CD4-positive, alpha-beta T cell treated with Interferon alpha-2 for 1 hour (primary cell): ENCODE results near the gene IGF2BP3.
A peak's percentile ranks its signal among the peaks of the same experiment; 100 is the strongest.

Experiments used
- DNase-seq, 2 donors: peaks; one replicate each; pipeline ENCODE4 v3.0.0-alpha.2; 2020 to 2022

IGF2BP3 gene

DNA sequence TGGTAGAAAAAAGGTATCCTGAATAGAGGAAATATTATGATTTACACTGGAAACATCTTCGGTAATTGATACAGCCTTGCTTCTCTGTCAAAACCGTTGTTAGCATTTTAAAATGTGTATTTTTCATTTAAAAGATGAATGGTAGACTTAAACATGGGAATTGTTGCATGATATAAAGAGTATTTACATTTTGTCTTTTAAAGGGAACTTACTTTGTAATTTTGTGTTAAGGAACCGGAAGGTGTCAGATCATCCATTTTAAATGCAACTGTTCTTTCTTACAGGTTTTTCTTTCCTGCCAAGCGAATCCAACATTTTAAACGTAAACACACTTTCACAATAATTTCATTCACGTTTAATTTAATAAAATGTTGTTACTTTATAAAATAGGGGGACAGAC is 1.8 kb upstream of the IGF2BP3 start:
- no peak for DNase-seq

DNA sequence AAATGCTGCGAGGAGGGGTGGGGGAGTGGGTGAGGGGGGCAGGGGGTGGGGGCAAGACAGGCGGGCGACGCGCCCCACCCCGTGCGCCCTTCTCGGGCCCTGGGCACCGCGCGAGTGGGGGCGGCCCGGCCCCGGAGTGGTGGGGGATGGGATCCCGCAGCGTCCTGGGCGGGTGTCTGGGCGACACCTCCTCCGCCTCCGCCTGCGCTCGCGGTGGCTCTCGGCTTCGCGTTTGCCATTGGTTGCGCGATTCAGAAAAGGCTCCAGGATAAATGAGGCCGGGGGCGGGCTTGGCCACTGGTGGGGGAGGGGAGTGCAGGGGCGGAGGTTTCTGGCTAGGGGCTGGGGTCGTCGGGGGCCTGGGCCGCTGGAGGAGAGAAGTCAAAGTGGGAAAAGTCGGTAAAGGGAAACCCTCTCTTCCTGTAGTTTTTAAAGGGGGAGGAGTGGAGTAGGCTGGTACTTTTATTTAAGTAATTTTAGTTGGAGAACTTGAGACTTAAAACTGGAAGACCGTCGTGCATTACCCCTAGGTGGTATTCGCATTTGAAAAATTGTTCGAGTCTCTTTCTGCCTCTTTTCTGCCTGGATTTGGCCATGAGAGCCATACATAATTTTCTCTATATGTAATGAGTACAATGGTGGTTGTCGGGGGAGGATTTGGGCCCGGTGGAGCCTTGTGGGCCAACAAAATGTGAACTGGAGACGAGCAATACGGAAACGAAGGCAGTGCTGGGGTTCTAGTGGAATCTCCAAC is 992 bp upstream of the IGF2BP3 start:
- peak in 1 of 2 donors; percentile 30 for DNase-seq

DNA sequence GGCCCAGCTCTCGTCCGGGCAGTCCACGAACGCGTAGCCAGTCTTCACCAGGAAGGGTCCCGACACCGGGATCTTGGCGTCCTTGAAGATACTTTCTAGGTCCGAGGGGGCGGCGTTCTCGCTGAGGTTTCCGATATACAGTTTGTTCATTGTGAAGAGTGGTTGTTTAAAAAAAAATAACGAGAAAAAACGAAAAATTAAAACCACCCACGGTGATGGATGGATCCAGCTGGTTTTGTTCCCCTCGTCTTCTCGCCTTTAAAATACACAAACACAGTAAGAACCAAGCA is 385 bp downstream of the IGF2BP3 start:
- no peak for DNase-seq

DNA sequence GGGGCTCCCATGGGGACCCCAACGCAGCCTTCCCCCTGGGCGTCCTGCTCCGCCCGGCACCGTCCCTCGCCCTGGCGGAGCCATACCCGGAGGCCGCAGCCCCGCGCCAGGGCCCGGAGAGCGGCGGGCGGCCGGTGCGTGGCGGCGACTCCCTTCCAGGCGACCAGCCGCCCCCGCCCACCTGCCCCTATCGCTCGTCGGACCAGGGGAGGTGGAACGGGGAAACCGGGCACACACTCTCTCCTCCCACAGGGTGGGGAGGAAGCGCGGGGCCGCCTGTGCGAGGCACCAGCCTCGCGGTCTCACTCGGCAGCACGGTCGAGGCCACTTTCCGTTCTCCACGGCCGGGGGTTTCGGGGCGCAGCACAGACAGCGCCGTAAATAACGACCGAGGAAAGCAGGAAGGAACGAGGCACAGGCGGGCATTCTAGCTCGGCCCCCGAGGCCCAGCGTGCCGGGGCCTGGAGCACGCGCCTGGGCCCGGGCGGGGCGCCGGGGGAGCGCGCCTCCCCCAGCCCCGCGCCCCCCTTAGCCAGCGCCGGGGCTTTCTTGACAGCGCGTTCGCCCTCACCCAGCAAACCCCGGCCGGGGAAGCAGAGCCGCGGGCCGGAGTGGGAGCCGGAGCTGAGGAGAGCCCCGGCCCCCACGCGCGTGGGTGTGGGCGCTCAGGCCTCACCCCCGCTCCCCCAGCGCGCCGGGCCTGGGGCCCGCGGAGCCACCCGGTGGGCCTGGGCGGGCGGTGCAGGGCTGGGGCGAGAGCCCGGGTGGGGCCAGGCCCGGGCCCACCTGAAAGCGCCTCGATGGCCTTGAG is 936 bp downstream of the IGF2BP3 start:
- DNase-seq: peak in 1 of 2 donors; percentile 43

DNA sequence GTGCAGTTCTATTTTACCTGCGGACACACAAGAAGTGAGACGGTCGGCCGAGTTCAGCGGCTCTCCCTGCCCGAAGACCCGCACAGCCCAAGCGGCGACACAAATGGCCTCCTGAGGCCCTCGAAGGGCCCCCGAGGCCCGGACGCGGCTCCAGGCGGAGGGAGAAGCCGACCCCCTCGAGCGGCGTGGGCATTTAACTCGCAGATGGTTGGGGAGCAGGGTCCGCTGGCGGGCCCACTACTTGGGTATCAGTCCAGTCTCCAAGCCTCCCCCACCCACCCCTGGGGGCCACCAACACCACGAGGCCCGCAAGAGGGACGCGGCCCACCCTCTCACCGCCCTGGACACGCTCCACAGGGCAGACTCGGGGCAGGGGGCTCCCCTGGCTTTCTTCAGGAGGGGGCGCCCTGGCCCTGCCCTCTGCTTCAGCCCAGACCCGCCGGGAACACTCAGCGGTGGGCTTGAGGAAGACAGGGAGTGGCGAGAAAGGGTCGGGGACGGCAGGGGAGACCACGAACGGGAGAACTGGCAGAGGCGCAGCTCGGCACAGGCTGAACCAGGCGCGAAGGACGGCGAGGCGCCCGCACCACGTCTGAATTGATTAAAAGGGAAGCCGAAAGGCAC is 1.7 kb downstream of the IGF2BP3 start:
- DNase-seq: no peak

DNA sequence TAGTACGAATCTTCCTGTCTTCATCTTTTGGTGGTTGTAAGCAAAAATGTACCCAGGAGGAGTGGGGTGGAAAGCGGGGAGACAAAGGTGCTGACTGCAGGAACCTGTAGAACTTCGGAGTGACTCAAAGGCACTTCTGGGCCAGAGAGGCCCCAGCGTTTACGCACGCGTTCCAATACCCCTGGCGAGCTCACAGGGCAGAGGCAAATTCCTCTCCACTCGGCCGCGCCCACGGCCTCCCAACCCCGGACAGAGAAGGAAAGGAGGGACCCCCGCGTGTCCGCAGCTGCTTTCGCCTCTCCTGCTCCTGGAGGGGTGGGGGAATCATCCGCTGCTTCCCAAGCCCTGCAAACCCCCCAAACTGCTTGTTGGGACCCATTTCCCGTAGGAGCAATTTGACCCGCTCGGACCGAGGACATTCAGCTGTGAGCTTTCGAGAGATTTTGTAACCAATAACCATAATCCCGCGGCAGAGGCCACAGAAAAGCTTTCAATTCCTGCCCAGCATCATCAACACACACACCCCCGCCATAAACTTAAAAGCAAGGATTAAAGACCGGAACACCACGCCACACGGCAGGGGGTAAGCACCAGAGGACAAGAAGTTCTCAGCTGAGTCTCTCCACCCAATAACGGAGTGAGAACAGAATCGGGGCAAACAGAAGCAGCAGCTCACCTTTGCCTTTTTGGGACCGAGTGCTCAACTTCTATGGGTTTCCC is 2.3 kb downstream of the IGF2BP3 start:
- DNase-seq: no peak

DNA sequence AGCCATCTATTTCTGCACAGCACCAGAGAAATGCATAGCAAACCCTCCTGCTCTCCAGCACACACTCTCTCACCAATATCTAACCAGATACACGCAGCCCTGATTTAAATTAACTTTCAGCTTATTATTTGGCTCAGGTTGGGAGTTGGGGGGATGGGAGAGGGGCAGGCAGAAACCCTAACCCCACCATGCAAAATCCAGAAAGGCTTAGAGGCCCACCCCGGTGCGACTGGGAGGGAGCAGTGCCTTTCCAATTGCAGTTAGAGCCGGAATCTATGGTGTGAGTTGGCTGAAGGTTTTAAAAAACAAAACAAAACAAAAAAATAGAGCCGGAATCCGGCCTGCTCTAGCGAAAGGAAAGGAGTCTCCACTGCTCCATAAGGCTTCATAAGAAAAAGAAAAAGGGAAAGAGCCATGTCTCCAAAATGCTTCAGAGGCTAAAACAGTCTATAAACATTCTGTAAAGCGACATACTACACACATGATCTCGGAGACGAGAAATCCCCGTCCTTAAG is 2.9 kb downstream of the IGF2BP3 start:
- DNase-seq: no peak

DNA sequence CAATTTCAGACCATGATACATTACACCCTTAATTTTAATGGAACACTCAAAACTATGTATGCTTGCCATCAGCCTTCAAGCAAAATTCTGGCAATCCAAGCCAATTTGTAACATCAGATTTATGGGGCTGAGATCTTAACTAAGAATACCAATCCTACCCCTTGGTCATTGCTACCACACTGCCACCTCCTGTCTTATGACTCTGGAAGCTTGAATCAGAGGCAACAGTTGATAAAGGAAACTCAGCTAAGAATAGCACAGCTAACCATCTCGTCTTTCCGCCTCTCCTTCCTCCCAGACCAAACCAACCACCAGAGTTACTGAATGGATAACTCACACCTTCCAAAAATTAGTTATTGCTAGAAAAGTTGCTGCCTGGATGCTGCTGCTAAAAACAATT is 7.4 kb downstream of the IGF2BP3 start:
- no peak for DNase-seq

DNA sequence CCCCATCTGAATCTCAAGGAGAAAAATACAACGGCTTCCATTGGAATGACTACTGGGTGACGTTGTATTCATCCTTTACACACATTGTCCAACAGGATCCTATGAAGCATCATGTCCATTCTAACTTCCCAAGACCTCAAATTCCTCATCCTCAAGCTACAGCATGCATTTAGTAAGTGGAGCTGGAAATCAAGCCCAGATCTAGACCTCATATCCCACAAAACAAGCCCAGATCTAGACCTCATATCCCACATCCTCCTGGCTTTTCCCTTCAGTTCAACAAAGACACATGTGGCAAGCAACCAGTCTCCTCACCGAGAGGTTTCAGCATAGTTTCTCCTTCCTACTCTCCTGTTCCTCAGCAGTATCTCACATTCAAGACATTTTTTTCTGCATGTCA is 12.2 kb downstream of the IGF2BP3 start:
- no peak for DNase-seq

DNA sequence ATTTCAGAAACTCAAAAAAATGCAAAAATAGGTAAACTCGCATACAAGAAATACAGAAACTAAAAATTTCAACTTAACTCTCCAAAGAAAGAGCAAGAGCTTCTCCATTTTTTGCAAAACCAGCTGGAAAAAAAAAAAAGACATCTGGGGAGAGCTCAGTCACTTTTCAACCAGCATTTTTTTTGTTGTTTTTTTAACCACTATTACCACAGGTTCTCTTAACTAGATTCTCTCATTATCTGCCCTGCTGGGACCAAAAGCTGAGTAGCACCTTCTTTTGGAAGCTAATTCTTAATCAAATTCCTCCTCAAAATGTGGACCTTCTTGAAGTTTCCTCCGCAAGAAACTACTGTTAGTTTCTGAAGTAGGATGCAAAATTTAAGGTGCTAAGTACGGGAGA is 14.2 kb downstream of the IGF2BP3 start:
- DNase-seq: no peak

DNA sequence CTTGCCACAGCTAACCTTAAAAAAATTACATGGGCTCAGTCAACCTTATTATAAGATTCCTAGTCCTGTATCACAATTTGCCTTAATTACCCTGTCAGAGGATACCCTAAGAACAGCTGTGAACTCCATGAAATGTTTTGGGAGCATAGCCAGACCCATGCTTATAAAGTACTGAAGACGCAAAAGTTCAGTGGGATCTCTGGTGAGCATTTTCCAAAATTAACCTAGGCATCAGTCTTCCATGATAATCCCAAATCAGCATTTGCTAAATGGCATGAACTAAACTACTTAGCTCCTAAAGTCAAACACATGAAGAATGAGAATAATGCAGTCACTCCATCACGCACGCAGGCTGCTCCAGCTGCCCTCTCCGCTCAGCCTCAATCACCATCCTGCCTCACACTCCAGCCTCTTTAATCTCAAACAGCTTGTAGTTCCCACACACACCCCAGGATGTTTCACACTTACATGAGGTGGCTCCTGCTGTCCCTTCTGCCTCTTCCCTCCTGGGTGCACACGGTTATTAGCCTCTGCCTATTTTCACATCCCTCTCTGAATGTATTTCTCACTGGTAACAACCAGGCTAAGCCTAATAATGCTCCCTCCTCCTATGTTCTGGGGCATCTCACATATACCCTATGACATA is 15.3 kb downstream of the IGF2BP3 start:
- DNase-seq: no peak

DNA sequence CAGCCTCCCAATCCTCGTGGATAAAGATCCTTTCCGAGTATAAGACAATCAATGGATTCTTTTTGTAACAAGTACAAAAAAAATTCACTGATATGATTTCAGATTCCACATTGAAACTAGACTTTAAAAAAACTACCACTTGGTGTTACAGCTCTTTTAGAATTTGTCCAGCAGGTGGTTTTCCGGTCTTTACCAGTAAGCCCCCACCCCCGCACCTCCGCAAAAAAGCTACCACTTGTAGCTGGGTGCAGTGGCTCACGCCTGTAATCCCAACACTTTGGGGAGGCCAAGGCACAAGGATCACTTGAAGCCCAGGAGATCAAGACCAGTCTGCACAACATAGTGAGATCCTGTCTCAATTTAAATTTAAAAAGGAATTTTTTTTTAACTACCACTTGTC is 19.8 kb downstream of the IGF2BP3 start:
- no peak for DNase-seq

DNA sequence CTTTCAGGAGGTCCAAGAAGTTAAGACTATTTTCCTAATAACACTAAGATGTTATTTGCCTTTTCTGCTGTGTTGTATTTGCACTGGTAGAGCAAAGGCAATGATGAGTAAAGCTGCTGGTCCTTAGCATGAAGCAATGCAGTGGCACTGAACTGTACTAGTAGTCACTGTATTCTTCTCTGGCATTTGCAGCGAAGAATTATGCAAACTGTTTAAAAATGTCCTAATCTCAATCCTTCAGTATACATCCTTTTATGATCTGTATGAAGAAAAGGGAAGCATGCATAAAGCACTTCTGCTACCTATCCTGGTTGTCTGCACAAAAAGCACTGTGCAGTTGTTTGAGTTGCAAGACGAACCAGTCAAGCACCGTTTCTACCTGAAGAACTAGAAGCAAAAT is 20.4 kb downstream of the IGF2BP3 start:
- no peak for DNase-seq

DNA sequence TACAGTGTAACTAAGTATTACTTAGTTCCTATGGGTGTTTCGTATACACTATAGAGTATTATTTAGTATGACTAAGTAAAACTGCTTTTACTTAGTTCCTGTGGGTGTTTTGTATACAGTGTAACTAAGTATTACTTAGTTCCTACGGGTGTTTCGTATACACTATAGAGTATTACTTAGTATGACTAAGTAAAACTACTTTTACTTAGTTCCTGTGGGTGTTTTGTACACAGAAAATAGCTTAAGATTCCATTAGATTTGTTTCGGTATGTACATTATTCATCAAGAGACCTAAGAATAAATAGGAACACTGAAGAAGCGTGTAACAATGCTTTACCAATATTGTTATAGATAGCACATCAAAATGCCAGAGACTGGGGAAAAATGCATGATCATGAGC is 25.0 kb downstream of the IGF2BP3 start:
- no peak for DNase-seq

DNA sequence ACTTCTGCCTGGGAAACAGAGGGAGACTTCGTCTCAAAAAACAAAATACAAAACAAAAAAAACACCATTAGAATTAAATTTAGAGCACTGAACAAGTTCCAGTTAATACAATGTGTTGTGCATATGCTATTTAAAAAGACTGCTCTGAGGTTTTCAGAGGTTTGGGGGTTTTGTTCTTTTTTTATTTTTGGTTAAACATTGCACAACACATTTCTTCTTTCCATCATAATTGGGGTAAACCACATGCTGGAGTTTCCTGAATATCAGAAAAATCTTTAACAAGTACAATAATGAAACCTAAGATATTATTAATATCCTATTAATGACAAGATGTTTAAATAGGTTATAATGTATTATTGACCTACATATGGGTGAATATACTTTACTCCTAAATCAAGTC is 26.3 kb downstream of the IGF2BP3 start:
- DNase-seq: no peak

DNA sequence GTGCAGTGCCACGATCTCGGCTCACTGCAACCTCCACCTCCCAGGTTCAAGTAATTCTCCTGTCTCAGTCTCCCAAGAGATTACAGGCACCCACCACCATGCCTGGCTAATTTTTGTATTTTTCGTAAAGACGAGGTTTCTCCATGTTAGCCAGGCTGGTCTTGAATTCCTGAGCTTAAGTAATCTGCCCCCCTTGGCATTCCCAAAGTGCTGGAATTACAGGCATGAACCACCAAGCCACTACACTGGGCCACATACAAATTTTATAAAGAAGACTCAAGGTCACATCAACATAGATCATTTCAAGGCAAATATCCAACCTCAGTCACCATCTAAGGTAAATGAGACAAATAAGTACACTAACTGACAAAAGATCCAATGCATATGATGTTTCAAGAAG is 32.1 kb downstream of the IGF2BP3 start:
- no peak for DNase-seq

DNA sequence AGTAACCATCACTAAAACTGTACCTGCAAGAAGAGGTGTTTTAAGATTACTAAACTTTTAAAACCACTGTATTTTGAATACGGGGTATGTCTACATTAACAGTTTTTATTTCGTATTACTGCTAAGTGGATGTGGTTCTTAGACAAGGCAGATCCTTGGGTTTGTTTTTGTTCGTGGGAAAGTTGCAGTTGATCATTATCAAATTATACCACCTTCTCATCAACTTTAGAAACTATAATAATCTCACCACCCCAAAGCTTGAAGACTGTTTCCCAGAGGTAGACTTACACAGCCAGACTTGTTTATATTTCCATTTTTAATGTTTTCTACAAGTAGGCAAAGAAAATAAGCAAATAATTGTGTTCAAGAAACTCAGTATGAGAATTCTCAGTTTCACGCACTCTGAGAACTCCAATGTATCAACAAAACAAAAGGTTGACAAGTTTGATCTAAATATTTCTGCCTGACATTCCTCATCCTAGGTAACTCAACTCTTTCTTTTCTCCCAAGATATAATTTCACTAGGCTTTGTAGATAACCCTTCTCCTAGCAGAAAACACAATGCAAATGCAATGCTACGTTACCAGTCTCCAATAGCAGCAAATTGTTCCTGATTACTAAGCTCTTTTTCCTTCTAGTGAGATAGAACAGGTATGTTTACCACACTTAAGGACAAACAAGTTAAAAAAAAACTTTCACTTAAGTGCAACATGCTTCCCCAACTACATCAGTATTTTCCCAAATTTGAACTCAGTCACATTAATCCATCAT is 36.0 kb downstream of the IGF2BP3 start:
- no peak for DNase-seq

DNA sequence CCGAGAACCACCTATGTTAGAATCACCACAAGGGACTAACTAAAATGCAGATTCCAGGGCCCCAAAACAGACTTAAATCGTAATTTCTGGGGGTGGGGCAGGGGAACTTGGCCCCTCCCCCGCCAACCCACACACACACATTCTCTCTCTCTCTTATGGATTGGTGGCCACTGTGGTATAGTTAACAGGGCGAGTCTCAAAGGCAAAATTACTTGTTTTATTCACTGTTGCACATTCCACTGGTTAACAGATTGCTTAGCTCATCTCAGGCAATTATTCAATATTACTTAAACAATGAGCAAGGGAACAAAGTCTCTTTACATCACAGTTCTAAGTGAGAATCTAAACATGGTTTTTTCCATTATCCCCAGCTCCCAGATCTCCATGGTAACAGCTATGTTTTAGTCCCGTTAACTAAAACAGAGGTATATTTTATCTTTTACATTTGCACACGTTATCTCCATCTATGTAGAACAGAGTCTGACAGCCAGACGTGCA is 38.5 kb downstream of the IGF2BP3 start:
- DNase-seq: no peak

DNA sequence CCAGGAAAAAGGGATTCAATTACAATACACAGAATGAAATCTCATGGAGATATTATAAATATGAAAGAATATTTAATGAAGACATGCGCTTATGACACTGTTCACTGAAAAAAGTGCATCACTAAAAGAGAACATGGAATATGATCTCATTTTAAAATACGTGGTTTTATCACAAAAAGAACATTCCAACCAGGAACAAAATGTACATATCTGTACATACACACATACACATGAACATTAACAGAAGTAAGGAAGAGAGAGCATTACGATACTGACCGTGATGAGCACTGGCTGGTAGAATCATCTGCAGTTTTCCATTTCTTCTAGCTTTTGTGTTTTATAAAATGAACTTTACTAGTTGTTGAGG is 39.4 kb downstream of the IGF2BP3 start:
- no peak for DNase-seq

DNA sequence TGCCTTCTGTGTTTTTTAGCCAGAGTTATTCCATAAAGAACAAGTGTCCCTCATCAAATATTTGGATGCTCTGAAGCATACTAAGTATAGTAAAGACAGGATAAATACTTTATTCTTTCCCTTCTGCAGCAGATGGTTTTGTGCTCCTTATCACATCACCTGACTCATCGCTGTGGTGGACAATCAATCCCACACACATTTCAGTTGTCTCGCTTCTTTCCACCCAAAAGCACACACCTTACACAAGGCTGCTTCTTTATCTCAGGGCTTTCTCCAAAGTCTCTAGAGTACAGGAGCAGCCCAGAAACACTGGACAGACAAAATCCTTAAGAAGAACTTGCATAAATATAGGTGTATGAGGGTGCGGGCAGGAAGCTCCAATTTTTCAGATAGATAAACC is 43.4 kb downstream of the IGF2BP3 start:
- no peak for DNase-seq

DNA sequence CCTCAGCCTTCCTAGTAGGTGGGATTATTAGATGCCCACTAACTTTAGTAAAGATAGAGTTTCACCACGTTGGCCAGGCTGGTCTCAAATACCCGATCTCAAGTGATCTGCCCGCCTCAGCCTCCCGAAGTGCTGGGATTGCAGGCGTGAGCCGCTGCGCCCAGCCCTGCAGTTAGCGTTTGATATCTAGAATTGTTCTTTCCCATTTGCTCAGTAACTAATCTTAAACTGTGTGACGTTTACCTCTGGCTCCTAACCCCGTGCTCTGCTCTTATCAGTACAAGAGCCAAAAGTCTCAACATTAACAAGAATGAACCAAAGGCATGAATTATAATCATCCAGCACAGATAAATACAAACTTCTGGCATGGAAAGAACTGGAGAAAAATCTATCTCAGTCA is 47.4 kb downstream of the IGF2BP3 start:
- no peak for DNase-seq

DNA sequence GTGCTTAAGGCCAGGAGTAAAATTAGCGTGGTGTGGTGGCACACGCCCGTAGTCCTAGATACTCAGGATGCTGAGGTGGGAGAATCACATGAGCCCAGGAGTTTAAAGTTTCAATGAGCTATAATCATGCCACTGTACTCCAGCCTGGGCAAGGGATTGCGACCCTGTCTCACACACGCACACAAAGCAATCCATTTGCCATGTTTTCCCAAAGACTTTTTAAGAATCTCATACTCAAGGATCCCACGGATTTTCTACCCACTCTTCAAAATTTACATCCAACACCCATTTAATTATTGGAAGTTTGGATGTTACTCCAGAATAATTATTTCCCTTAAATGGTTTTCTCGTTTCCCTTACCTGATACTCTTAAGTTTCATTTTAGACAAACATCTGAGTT is 47.9 kb downstream of the IGF2BP3 start:
- no peak for DNase-seq
